Keratinocyte (primary cell): ENCODE results near the gene GALNT2. TPM values are rescaled to one million over a fixed set of nuclear protein-coding genes. Genes with fewer than 3 reads are reported as not detected.

Experiments used
- DNase-seq: peaks from one replicate; pipeline ENCODE4 v3.0.0-alpha.2; 2011; ENCODE audit warnings: low read depth, missing footprints, low spot score
- FAIRE-seq: peaks from 2 replicates; lab custom pipeline; 2011; peaks lifted over from hg19 to GRCh38; lab: Jason Lieb, UNC
- H2AFZ ChIP-seq: 2 replicates; pipeline ENCODE4 v1.6.0; 2012; ENCODE audit warnings: low read length, control low read depth, inconsistent platforms; ENCODE audit not compliant: control insufficient read depth
- H3K27ac ChIP-seq: 2 replicates; pipeline ENCODE4 v1.5.1; 2011; ENCODE audit warnings: low read length; ENCODE audit not compliant: control insufficient read depth, insufficient read depth
- H3K27me3 ChIP-seq: 3 replicates; pipeline ENCODE4 v1.6.0; 2011; ENCODE audit warnings: low read length; ENCODE audit not compliant: control insufficient read depth, insufficient read depth; ENCODE audit errors: extremely low read depth
- H3K36me3 ChIP-seq, 2 experiments: 2 replicates in 1 of 2; 3 replicates in 1 of 2; pipeline ENCODE4 v1.5.1; 2011; ENCODE audit warnings: low read length in 2 of 2, mild to moderate bottlenecking in 1 of 2; ENCODE audit not compliant: control insufficient read depth in 2 of 2, insufficient read depth in 2 of 2; ENCODE audit errors: extremely low read depth in 1 of 2
- H3K4me1 ChIP-seq: 3 replicates; pipeline ENCODE4 v1.5.1; 2011; ENCODE audit warnings: low read length; ENCODE audit not compliant: control insufficient read depth, insufficient read depth; ENCODE audit errors: extremely low read depth
- H3K4me2 ChIP-seq: 3 replicates; pipeline ENCODE4 v1.6.0; 2011; ENCODE audit warnings: low read depth, low read length; ENCODE audit not compliant: control insufficient read depth, insufficient read depth; ENCODE audit errors: extremely low read depth
- H3K4me3 ChIP-seq, 3 experiments: fragments of 200-600 bp in 1 of 3; sonication (generic) in 1 of 3; 2 replicates in 2 of 3; 3 replicates in 1 of 3; pipeline ENCODE4 v1.5.1; 2011 to 2016; ENCODE audit warnings: low read length in 3 of 3, mild to moderate bottlenecking in 3 of 3, control low read depth in 2 of 3, inconsistent platforms in 1 of 3, low read depth in 1 of 3, mixed read lengths in 1 of 3, mixed run types in 1 of 3, moderate library complexity in 1 of 3; ENCODE audit not compliant: control insufficient read depth in 2 of 3, insufficient read depth in 2 of 3; ENCODE audit errors: extremely low read depth in 1 of 3
- H3K79me2 ChIP-seq: 2 replicates; pipeline ENCODE4 v1.6.0; 2012; ENCODE audit warnings: low read length; ENCODE audit not compliant: control insufficient read depth, insufficient read depth
- H3K9ac ChIP-seq: 3 replicates; pipeline ENCODE4 v1.6.0; 2011; ENCODE audit warnings: low read length; ENCODE audit not compliant: control insufficient read depth, insufficient read depth; ENCODE audit errors: extremely low read depth
- H3K9me1 ChIP-seq: 3 replicates; pipeline ENCODE4 v1.6.0; 2011; ENCODE audit warnings: low read length; ENCODE audit not compliant: control insufficient read depth, insufficient read depth; ENCODE audit errors: extremely low read depth
- H3K9me3 ChIP-seq: 2 replicates; pipeline ENCODE4 v1.5.1; 2012; ENCODE audit warnings: low read depth, low read length; ENCODE audit not compliant: control insufficient read depth
- H4K20me1 ChIP-seq: 3 replicates; pipeline ENCODE4 v1.6.0; 2011; ENCODE audit warnings: low read length; ENCODE audit not compliant: control insufficient read depth, insufficient read depth; ENCODE audit errors: extremely low read depth
- CTCF ChIP-seq, 3 experiments: IDR thresholded peaks in 1 of 3; conservative IDR thresholded peaks in 1 of 3; optimal IDR thresholded peaks in 1 of 3; 2 replicates in 2 of 3; 3 replicates in 1 of 3; pipeline versions ENCODE3 to v1.5.1; 2011; ENCODE audit warnings: low read length in 3 of 3, mild to moderate bottlenecking in 3 of 3, moderate library complexity in 2 of 3, control low read depth in 1 of 3, inconsistent platforms in 1 of 3; ENCODE audit not compliant: insufficient read depth in 2 of 3; ENCODE audit errors: extremely low read depth in 1 of 3
- EZH2 ChIP-seq: IDR thresholded peaks from one replicate; pipeline ENCODE4 v1.6.1; 2012; ENCODE audit warnings: inconsistent platforms, mild to moderate bottlenecking, low read length, moderate library complexity
- dilution Hi-C: fragments of 300-500 bp; cut with MboI; formaldehyde crosslinking; loops from one replicate; pipeline ENCODE4 v1.7.0; 2020; ENCODE audit warnings: low sequenced_read_pairs; ENCODE audit not compliant: extremely low pct_ligation_motif_present
- polyA plus RNA-seq, 5 experiments: library from polyadenylated mRNA; depleted of rRNA in 3 of 5; stranded (reverse) in 3 of 5; stranded (forward) in 1 of 5; unstranded in 1 of 5; fragments of >200 nt; gene quantifications; 1 replicate in 1 of 5; 2 replicates in 3 of 5; 3 replicates in 1 of 5; pipeline versions ENCODE4 v1.2.1 to v1.2.3, GENCODE V29; 2011 to 2012; ENCODE audit warnings: missing spikeins in 2 of 5, low read depth in 1 of 5, low replicate concordance in 1 of 5

Gene GALNT2
- polyA plus RNA-seq, 1 donor (not counting 4 experiments of a cell fraction or from before 2014, with no cell fraction given) = 61.7 TPM

- H3K9ac ChIP-seq = no peak overlapping the region
- peaks cover 77% of the 10 kb centered on the region for H3K79me2 ChIP-seq
- no peaks in the 10 kb centered on the region for H3K4me1 ChIP-seq
- peaks cover 0 to 7% of the 10 kb centered on the region in 2 experiments for H3K36me3 ChIP-seq
- H3K9me1 ChIP-seq = no peaks in the 10 kb centered on the region
- dilution Hi-C loops = no loop called here
- H3K4me2 ChIP-seq = no peak overlapping the region
- no peaks in the 10 kb centered on the region for H3K9me3 ChIP-seq
- TF ChIP-seq EZH2 (no peak), CTCF (optimal IDR thresholded peaks at IDR 0.05 in 1 of 3, IDR thresholded peaks at IDR 0.05 in 1 of 3, conservative IDR thresholded peaks at IDR 0.05 in 1 of 3; ENCODE audit: extremely low read depth in 1 of 3, insufficient read depth in 2 of 3, low read length in 3 of 3) (no peak)
- H3K27ac ChIP-seq = no peak overlapping the region
- no peaks in the 10 kb centered on the region for H3K27me3 ChIP-seq
- no peaks in the 10 kb centered on the region for H4K20me1 ChIP-seq
- FAIRE-seq = no peak
- DNase-seq = no peak
- no peak overlapping the region for H2AFZ ChIP-seq
- no peak overlapping the region for H3K4me3 ChIP-seq
These were observed 104.4 kb downstream of the GALNT2 start for GRCh38 chr1:230171356-230172015.

GRCh38 chr1:230172016-230172537, 105.0 kb downstream of the GALNT2 start:
- peaks cover 77% of the 10 kb centered on the region for H3K79me2 ChIP-seq
- no peak overlapping the region for H2AFZ ChIP-seq
- no peaks in the 10 kb centered on the region for H4K20me1 ChIP-seq
- H3K36me3 ChIP-seq = peaks cover 0 to 7% of the 10 kb centered on the region in 2 experiments
- no peak overlapping the region for H3K4me2 ChIP-seq
- no peaks in the 10 kb centered on the region for H3K9me1 ChIP-seq
- H3K4me3 ChIP-seq = no peak overlapping the region
- FAIRE-seq = no peak
- H3K9me3 ChIP-seq = no peaks in the 10 kb centered on the region
- dilution Hi-C loops = no loop called here
- no peak for TF ChIP-seq EZH2
- TF ChIP-seq CTCF (optimal IDR thresholded peaks at IDR 0.05 in 1 of 3, IDR thresholded peaks at IDR 0.05 in 1 of 3, conservative IDR thresholded peaks at IDR 0.05 in 1 of 3; ENCODE audit: extremely low read depth in 1 of 3, insufficient read depth in 2 of 3, low read length in 3 of 3) = no peak
- H3K27me3 ChIP-seq = no peaks in the 10 kb centered on the region
- H3K9ac ChIP-seq = no peak overlapping the region
- no peak for DNase-seq
- H3K4me1 ChIP-seq = no peaks in the 10 kb centered on the region
- no peak overlapping the region for H3K27ac ChIP-seq
